Activated CD4-positive, CD25-positive, alpha-beta regulatory T cell treated with anti-CD3 and anti-CD28 coated beads, Interleukin-2, amount 50 U/mL, for 24 hours (primary cell): ENCODE measurements around the gene CRB1.
"Not testable (repeated sequence)": the region's sequence is repeated elsewhere in the genome, so short reads cannot be mapped to it uniquely, and the experiment has no call there.

ENCODE experiments used
- ATAC-seq, 2 donors: fragments of 150-1000 bp; cut with Tn5 transposase; one replicate each; pipeline ENCODE4 v1.10.0; 2021; ENCODE audit warnings: mild to moderate bottlenecking in 1 of 2, moderate library complexity in 1 of 2

The CRB1 gene

DNA sequence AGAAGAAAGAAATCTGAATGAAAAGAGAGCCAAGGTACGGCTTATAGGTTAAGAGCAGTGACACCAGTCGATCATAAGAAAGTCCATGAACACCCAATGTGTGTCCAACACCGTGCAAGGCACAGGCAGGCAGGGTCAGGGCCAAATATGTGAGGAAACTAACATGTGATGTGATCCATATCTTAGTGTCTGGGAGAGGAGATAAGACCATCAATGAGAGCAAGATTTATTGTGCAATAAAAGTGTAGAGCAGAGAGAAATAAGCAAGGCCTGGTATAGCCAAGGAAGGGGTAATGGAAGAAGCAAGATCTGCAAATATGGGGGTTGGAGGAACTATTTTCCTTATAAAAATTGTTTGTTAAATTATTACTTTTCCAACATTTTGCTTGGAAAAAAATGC, 198.8 kb downstream of the CRB1 start:
- no peak for ATAC-seq

DNA sequence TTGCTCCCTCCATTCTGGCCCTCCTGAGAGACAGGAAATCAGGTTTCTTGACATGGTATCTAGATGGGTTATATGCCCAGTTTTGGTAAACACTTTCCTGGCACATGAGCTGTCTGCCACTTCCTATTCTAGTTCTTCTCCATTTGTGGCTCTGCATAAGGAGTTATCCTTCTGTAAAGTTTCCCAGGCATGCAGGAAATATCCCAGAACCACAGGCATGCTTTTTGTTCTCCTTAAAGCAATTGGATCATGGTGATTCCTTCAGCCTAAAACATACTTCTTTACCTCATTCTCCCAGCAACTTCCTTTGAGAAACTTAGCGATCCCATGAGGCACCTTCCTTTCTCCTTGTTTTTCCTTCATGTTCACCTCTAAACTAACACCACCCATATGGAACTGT, 199.8 kb downstream of the CRB1 start:
- ATAC-seq: no peak

DNA sequence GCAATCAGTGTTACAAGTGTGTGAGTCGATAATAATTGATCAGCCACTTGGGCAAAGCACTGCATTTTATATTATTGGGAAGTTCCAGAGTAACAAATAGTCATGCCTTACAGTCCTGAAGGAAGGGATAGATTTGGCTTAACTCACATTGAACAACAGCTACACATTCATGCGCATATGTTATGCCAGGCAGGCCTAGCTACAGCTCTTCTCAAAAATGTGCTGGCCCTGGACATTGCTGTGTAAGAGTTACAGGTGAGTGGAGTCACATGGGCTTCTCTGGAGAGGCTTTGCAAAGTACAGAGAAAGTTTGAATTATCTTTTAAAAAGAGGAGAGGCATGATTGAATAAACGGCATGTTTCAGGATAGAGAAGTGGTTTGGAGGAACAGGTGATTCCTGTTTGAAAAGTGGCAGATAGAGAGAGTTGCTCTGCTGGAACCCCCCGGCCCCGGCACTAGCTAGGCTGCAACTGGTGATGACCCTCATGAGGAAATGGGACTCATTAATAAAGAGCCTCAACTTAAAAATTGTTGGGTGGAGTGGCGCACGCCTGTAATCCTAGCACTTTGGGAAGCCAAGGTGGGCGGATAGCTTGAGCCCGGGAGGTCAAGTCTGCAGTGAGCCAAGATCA, 200.6 kb downstream of the CRB1 start:
- ATAC-seq: no peak

DNA sequence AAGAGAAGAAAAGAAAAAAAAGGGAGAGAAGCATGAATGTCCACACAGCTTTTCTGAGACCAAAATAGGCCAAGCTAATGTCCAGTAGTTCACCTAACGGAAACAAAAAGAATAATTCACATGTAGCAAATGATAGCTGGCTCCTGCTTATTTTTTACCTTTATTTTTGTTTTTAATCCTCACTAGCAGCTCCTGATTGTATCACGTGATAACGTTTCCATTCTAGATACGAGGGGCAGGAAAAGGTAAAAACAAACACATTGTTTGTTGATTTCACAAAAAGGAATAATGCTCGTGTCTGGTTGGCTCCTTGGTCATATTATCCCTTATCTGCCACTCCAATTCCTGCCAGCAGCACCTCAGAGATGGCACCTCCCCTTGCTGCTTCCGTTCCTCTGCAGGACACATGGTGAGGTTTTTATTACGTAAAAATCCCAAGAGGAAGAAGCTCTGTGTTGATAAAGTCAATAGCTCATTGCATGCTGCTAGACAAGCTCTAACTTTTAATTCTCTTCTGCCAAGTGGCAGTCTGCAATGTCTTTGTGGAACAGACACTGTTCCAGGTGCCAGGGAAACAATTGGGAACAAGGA, 201.7 kb downstream of the CRB1 start:
- no peak for ATAC-seq

DNA sequence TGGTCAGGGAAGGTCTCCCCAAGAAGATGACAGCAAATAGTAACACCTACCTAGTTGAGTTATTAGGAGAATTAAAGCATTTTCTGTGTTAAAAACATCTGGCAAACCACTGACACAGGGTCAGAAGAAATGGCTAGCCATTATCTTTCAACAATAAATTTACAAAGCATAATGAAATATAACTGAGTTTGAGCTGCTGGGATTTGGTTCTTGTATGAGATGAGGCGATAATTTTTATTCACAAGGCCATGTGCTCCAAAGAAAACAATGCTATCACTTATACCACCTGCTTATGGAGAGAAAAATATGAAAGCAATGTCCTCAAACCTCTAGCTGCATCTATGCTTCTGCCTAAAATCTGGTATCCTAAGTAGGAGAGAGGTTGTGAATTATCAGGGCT, 202.3 kb downstream of the CRB1 start:
- no peak for ATAC-seq

DNA sequence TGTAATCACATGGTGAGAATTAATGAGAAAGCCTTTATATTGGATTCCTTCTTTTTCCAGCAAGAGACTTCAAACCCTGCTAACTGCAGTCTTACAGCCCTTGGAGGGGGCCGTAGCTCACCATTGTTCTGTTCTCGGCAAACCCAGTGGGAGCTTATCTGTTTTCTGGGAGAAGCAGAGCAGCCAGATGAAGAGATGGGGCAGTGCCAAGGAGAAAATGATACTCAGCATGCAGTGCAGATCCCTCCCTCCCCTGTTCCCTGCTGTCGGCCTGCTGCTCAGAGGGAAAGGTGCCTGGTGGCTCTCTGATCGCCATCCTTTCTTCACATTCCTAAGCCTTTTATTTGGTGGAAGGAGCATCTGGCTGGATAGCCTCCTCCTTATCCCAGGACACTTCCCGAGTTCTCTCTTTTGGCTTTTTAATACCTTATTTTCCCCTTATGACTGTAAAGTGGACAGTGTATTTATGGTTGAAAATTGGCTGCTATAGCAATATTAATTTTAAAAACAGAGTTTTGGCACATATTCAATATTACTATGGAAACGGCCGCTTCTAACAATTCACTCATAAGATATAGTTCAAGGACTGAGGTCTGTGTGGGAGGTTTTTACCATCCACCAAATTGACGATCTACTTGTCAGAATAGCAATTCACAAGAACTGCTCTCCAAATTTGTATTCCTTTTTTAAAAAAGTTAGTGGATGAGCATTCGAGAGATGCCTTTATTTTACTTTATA, 203.4 kb downstream of the CRB1 start:
- ATAC-seq: no peak

DNA sequence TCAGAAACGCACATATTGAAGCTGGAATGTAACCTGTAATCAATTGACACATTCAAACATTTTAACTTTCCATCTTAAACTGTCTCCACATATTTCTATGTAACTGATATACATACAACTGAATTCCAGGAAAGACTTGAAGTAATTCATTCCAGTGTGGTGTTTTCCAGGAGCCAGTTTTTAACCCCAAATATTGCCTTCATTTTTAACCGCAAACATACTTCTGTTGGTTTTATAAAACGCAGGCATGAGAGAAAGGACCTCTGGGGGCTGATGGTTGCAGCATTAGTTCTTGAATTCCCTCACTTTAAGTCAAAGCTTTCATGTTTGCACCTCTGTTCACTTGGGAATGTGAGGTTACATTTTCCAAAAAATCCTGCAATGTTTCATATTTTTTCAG, 204.1 kb downstream of the CRB1 start:
- no peak for ATAC-seq

DNA sequence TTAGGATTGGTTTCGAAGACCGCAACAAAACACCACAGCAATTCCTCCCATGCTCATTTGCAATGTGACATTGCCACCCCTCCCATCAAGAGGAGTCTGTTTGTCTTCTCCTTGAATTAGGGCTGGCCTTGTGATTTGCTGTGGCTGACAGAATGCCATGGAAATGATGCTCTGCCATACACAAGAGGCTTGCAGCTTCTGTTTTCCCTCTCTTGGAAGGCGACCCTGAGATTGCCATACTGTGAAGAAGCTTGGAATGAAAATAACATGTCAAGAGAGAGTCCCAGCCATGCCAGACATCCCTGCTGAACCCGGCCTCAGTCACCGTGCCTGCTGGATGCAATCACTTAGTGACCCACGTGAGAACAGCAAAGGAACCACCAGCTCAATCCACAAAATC, 212.4 kb downstream of the CRB1 start:
- ATAC-seq: no peak

DNA sequence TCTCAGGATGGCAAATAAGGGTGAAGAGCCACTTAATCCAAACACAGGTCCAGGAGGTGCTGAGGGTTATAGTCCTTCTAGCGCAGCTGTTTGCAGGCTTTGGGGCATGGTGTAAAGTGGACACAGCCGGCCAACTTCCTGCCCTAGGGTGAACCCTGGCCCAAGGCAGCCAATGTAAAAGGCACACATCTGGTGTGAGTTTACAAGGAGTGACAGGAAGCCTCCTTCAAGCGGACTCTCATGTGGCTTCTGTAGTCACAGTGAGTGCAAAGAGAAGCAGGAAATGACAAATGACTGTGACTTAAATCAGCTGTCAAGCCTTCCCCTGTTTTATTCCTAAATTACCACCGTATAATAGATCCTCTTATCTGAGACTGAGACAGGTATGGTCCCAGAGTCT, 213.0 kb downstream of the CRB1 start:
- peak; percentile 27 to 58 for ATAC-seq

DNA sequence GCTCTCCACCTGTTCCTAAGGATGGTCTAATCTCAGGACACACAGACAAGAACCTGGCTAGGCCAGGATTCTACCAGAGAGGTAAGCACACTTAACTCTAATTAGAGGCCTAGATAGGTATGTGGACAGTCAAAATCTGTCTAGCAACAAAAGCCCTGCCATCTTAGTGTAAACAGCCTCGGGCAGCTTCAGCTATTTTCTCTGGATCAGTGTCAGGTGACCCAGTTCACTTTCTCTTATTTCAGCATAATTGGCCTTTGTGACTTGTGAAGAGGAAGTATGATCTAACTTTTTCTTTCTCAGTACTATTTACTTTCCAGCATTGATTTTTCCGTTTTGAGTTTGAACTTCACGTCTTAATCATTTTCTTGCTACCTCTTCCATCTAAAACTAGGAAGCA, 217.7 kb downstream of the CRB1 start:
- ATAC-seq: no peak

DNA sequence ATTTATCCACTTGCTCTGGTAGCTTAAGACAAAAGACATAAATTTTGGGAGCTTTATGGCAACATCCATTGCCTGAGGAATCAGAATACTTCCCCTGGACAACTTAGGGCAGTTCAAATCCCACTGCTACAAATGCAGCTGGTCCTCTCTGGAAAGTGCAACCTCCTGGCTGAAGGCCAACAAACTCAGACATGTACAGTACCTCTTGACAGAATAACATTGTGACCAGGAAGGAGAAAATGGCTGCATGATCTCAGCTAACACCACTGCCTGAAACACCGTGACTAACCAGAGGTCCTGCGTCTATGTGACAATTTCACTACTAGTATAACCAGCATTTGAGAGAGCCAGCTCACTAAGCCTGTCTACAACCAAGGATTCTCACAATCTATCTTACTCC, 218.9 kb downstream of the CRB1 start:
- ATAC-seq: no peak

DNA sequence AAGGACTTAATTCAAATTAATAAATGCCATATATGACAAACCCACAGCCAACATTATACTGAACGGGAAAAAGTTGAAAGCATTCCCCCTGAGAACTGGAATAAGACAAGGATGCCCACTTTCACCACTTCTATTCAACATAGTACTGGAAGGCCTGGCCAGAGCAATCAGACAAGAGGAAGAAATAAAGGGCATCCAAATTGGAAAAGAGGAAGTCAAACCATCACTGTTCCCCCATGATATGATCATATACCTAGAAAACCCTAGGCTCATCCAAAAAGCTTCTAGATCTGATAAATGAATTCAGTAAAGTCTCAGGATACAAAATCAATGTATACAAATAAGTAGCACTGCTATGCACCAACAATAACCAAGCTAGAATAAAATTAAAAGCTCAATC, 223.5 kb downstream of the CRB1 start:
- not testable (repeated sequence) for ATAC-seq

DNA sequence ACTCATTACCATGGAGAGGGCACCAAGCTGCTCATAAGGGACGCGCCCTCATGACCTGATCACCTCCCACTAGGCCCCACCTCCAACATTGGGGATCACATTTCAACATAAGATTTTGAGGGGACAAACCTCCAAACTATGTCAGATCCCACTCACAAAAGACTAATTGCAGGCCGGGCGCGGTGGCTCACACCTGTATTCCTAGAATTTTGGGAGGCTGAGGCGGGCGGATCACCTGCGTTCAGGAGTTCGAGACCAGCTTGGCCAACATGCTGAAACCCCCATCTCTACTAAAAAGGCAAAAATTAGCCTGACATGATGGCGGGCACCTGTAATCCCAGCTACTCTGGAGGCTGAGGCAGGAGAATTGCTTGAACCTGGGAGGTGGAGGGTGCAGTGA, 228.7 kb downstream of the CRB1 start:
- no peak for ATAC-seq

DNA sequence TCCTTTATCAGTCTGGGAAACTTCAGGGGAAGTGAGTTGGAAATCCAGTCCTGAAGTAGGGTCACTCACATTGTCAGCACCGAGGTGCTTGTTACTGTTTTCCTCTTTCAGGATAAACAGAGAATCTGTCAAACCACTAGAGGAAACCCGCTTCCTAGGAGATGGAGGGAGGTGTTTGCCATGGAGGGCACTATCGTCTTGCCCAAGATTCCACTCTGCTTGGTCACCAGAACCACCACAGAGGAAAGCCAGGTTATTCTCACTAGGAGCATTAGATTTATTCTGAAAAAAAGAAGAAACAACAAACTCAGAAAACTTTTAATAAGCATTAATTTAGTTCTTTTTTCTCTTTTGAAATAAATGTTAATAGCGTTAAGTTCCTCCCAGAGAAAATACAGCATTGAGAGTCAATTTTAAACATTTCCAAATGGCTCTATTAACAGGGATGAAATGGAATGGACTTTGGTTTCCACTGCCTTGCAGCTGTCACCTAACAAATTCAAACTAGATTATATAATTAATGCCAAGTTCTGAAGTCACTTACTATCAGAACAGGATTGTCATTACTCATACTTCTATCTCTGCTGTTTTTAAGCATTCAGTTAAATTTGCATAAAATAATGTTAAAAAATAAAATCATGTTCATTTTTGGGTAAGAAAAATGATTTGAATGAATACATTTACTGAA, 242.8 kb downstream of the CRB1 start:
- ATAC-seq: no peak

DNA sequence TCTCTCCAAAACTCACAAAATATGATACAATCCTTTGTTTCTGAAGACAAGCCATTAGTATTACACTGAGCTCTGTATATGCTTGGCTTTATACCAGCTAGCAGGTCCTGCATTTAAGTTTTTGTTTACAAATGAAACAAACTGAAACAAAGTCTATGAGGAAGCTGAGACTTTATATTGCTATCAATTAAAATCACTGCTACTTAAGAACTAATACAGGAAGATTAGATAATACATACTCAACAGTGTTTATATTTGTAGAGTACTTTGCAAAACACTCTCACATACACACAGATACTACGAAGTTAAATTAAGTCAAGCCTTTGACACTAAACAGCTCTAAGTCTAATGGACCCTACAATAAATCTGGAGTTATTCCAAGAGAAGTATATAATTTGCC, 247.4 kb downstream of the CRB1 start:
- ATAC-seq: no peak

DNA sequence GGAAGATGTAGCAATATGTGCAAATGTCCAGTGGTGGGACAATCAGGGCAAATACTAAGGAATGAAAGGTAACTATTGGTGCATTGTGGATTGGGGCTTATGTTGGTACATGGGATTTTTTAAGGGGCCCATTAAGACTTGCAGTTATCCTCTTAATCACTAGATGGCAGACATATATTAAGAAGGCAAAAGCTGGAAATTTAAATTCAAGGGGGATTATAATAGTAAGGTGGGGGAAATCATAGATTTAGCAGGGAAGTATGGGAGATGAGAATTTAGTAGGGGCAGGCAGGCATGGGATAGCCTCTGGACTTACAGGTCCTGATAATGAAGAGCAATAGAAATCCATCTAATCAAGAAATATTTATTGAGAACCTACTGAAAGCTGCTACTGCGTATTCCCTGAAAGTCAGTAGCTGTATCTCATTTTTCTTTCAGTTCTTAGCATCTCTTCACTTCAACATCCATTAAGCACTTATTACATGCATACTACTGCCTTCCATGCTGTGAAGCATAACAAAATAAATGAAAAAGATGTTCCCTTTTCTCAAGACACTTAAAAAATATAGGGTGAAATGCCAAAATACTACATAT, 251.8 kb downstream of the CRB1 start:
- ATAC-seq: no peak

DNA sequence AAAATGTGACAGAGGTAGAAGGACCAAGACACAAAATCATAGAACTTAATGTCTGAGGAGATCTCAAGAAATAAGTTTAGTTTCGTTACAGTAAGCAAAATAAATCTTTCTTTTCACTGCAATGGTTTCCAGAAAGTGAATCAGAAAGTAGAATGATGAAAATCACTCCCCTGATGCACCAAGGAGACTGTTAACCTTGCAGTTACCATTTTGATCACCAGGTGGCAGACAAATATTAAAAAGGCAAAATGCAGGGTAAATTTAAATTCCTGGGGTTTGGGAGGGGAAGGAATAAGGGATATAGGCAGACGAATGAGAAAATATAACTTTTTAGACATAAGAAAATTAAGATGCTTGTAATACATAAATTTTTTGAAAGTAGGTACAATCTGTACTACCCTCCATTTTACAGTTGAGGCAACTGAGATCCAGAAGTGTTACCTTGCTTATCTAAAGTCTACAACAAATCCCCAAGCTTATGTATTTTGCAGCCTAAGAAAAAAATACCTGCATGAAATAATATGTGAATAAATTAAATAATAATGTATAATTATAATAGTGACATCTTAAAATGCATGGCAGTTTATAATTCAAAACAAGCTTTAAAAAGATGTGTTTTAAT, 253.2 kb downstream of the CRB1 start:
- peak; percentile 58 to 75 for ATAC-seq

DNA sequence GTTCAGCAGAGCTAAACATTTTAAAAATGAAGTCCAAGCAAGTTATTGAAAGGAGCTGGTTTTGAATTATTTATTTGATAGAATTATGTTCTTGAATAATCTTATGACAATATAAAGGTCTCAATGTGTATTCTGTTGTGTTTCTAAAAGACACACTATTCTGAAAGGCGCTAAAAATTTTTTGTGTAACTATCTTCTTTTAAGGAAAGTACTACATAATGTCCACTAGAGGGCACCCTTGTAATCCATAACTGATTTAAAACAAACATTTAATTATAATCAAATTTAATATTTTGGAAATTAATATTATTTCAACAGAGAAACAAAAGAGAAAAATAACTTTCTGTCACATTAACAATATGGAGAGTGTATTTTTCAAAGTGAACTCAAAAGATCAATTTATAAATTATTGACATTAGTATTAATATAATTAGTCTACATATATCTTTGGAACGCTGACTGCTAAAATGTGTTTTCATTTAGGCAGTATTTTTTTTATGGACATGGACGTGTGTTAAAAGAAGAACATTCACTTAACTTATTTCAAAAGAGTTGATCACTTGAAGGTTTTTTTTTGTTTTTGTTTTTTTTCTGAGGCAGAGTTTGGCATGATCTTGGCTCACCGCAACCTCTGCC, 258.8 kb downstream of the CRB1 start:
- ATAC-seq: no peak
